ENCODE measurements around the gene PXMP2. TPM values are rescaled to one million over a fixed set of nuclear protein-coding genes. Genes with fewer than 3 reads are reported as not detected.

The PXMP2 gene
- total RNA-seq, 1 donor from 2014 or later = 36.5 TPM

DNA sequence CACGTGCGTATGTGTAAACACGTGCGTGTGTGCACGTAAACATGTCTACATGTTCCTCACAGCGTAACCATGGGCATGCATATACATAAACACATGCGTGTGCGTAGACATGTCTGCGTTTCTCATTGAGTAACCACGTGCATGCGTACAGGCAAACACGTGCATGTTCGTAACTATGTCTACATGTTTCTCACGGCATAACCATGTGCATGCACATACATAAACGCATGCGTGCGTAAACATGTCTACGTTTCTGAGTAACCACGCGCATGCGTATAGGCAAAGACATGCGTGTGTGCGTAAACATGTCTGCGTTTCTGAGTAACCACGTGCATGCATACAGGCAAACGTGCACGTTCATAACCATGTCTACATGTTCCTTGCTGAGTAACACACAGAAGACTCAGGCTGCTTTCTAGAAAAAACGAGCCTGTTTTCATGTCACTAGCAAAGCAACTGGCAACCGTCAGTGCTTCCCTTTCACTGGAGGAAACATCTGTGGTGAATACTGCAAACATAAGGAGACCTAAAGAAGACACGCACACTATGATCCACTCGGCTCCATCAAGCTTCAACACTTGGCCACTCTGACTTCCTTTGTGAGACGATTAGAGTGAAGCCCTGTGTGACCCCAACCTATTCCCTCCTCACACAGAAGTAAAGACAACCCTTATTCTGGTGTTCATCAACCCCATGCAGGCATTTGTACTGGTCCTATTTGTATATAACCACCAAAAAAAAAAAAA, 29.1 kb upstream of the PXMP2 start:
- intact Hi-C loops (cut with DNase I) = no loop called here
- no peak for DNase-seq (ENCODE audit: low spot score)

DNA sequence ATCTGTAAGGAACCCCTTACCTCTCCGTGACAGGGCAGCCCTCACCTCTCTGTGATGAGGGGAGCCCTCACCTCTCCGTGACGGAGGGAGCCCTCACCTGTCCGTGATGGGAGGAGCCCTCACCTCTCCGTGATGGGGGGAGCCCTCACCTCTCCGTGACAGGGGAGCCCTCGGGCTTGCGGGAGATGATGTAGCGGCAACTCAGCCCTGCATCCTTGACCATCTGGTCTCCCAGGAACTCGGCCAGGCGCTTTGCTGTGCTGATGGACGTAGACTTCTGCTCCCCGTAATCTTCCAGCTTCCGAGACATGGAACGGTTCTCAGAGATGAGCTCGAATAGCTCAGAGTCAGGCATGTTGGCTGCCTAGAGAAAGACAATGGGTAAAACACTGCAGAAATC, 28.2 kb upstream of the PXMP2 start:
- DNase-seq (ENCODE audit: low spot score) = no peak
- intact Hi-C loops (cut with DNase I) = no loop called here

DNA sequence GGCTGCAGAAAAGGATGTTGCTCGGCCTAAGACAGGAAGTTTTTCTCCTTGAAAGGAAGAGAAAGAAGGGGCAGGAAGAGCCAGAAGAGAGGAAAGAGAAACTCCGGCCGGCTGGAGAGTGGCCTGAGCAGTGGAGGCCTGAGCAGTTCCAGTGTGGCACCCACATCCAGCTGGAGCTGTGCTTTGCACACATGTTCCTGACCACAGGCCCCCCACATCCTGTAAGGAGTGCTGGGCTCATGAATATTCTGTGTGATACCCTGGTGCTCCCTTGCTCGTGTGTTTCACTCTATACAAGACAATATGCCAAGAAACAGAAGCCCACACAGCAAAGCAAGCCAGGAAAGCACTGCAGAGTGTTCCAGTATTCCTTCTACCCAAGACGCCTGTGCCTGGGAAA, 27.3 kb upstream of the PXMP2 start:
- DNase-seq (ENCODE audit: low spot score) = no peak
- intact Hi-C loops (cut with DNase I) = no loop called here

DNA sequence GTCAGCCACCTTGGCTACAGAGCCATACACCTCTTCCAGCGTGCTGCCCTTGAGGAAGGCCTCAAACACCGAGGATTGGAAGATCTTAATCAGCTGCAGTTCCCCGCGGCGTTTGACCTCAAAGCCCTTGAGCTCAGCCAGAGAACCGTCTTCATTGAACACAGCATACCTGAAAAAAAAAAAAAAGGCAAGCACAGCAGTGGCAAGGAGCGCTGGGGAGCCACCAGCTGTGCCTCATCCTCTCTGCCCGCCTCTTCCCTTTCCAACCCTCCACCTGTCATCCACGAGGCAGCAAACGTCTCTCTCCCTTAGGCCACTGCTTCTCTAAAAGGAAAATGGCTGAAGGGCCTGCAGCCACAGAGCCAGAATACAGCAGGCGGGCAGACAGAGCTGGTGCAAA, 26.4 kb upstream of the PXMP2 start:
- intact Hi-C loops (cut with DNase I) = no loop called here
- DNase-seq (ENCODE audit: low spot score) = no peak

DNA sequence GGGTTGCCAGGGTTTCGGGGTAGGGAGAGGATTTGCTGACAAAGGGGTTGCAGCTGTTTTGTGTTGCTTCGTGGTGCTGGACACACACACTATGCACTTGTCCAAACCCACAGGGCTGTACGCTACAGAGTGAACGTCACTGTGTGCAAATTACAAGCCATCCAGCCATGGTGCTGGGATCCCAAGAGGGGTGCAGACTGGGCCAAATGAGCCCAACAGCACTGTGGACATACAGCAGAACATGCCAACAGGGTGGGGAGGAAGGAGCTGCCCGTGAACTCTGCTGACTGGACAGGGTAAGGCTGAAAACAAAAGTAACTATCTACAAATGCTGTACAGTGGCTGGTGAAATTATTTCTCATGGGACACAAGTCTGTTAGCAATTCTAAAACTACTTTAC, 25.4 kb upstream of the PXMP2 start:
- intact Hi-C loops (cut with DNase I) = no loop called here

DNA sequence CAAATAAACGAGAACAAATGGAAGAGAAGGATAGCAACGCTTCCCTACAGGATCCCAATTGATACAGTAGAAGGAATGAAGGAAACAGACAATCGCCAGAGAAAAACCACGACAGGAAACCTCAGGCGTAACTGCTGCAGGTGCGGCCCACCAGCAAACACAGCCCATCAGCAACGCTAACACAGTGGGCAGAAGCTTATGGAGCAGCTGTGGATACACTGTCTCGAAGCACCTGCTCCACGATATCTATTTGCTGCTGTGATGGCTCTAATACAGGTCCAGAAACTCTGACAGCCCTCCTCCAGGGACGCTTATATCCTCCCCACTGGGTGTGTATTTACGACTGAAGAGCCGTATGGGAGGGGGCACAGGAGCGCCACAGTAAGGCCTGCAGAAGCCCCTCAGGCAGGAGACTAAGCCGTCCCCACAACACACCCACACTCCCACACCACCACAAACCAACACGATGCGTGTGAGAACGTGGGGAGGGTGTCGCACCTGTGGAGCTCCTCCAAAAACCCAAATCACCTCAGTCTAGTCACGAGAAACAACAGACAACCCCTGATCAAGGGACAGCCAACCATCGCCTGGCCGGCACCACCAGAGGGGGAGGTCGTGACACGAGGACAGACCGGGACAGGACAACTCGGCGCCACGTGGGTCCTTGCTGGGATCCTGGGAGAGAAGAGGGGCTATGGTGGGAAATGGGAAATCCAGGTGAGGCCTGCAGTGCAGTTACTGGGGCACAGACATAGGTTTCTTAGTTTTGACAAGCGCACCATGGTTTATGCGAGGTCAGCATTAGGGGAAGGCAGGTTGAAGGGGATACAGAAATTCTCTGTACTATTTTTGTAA, 24.3 kb upstream of the PXMP2 start:
- intact Hi-C loops (cut with DNase I) = no loop called here
- no peak for DNase-seq (ENCODE audit: low spot score)

More for the DNA sequence above, 25.4 kb upstream of the PXMP2 start:
- no peak for DNase-seq (ENCODE audit: low spot score)

DNA sequence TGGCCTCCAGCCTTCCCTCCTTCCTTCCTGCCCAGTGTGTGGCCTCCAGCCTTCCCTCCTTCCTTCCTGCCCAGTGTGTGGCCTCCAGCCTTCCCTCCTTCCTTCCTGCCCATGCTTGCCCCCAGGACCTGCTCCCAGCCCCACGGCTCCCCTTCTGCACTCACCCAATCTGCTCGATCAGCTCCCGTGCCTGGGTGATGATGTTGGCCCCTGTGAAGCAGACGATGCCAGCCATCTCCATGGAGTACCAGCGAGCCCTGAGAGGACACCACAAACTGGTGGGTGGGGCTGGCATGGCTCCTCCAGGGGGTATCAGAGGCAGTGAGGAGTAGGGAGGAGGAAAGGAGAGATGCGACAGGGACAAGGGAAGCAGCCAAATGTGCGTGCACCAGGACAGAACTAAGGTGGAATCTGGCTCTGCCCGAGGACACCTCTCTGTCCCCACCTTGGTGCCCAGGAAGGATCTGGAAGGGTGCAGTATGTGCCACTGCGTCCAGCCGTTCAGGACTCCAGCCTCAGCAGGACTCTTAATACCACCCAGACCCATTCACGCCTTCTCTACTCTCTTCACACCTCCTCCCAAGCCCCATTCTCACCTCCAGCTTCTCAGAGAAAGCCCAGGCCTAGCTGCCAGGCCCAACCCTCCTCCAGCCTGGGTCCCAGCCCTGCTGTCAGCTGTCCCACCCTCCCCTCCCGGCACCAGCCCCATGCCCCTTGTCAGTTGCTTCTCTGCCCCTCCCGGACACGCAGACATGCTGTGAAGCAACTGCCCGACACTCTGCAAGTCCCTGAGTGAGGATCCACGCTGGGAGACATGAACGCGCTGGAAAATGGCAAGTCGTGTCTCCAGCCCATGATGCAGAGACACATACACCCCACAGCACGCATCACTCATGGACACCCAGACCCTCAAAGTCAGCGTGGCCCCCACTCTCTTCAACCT, 22.9 kb upstream of the PXMP2 start:
- intact Hi-C loops (cut with DNase I) = no loop called here
- no peak for DNase-seq (ENCODE audit: low spot score)

DNA sequence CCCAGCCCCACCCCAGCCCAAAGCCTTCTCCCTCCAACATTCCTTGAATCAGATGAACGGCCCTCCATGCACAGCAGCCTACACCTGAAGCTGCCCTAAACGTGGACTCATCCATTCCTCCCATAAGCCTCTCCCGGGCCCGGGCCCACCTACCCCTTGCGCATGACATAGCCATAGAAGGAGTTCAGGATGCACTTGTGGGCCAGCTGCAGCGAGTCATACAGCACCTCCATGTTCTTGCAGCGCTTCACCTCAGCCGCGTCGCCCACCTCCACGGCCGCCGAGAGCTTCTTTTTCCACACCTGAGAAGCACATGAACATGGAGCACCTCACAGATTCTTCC, 22.3 kb upstream of the PXMP2 start:
- no peak for DNase-seq (ENCODE audit: low spot score)
- intact Hi-C loops (cut with DNase I) = no loop called here

DNA sequence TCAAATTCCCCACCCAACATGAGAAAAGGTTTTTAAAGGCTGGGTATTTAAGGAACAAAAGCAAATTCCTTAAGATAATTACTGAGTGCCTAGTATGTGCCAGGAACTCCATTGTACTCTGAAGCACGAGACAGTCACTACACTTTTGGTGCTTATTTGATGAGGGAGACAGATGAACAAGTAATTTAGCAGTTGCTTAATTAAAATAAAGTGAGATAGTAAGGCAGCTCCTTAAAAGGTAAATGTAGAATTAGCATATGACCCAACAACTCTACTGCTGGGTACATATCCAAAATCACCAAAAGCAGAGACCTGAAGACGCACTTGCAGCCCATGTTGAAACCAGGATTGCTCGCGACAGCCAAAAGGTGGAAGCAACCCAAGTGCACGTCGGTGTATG, 21.6 kb upstream of the PXMP2 start:
- DNase-seq (ENCODE audit: low spot score) = no peak
- intact Hi-C loops (cut with DNase I) = no loop called here

DNA sequence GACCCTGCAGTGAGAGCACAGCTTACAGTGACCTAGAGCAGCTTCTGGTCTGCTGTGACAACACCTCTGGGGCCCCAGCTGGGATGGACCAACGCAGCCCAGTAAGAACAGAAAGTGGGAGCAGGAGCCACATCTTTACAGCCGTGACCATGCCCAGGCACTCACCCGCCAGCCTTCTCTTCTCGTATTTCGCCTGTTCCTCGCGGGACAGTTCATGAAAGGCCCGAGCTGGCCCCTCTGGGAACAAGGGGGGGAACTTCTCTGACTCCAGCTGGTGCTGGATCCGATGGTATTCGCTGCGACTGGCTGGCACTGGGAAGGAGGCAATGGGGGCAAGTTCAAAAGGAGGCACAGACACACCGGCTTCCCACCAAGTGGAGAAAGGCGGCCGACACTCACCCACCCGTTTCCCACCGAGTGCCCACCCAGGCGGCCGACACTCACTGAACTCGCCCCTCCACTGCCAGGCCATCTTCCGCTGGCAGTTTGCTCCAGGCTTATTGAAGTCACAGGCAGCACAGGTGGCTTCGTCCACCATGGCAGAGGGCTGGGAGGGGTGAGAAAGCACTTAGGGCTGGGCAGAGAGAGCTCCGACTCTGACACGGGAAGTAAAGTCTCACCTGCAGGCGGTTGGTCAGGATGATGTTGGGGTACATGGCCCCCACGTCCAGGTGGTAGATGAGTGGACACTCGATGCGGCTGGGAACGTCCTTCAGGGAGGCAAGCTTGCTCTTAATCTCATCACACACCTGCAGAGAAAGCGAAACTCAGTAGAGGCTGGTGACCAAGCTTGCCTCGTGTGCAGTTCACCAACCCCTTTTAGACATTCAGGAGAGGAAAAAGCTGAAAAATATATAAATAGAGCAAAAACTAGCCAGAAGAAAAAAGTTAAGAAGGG, 18.9 kb upstream of the PXMP2 start:
- DNase-seq (ENCODE audit: low spot score) = no peak

DNA sequence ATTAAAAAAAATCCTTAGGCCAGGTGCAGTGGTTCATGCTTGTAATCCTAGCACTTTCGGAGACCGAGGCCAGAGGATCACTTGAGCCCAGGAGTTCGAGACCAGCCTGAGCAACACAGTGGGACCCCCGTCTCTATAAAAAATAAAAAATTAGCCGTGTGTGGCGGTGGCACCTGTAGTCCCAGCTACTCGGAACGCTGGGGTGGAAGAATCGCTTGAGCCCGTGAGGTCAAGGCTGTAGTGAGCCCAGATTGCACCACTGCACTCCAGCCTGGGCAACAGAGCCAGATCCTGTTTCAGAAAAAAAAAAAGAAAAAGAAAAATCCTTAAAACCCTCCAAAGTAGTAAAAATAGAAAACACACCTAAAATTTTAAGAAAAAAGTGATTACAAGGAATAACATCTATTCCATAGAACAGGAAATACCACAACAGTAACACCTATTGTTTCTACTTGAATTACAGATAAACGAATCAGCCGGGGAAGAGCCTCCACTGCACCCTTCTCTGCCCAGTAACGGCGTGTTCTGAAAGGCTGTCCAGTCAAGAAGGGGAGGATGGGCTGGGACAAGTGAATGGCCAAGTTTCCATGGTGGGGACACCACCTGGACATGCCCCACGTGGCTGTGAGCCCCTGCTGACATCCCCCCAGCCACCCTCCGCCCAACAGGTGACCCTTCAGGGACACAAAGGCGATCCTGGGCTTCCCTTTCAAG, 18.1 kb upstream of the PXMP2 start:
- intact Hi-C loops (cut with DNase I) = no loop called here
- DNase-seq (ENCODE audit: low spot score) = no peak

More for the DNA sequence above, 18.9 kb upstream of the PXMP2 start:
- intact Hi-C loops (cut with DNase I) = no loop called here

DNA sequence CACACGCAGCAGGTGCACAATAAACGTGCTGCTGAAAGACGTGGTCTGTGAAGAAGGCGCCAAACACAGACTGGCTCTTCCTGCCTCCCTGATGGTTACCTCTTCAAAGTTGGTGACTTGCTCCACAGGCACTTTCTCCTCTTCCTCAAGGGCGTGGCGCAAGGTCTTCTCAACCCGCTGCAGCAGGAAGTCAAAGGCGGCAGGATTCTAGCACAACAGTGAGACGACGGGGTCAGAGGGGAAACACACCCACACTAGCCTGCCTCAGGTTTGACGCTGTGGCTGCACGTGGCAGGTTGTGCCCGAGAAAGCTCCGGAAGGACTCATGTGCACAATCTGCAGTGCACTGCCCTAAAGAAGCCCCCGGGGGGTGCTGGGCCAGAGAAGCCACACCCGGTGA, 15.3 kb upstream of the PXMP2 start:
- no peak for DNase-seq (ENCODE audit: low spot score)
- intact Hi-C loops (cut with DNase I) = no loop called here

DNA sequence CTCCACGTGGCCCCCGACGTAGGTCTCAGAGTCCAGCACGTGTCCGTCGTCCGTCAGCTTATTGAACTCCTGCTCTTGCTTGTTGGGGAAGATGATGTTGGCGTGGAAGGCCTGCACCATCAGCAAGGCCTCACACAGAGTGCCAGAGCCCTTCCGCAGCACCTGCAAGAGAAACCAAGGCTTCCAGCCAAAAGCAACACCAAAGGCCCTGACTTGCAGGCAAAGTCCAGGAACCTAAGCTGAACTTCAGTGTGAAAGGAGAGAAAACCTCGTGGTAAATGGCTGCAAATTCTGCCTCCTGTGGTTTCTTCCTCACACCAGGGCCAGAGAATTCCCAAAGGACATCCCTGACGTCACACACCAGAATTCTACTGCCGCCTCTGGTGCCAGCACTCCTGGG, 14.7 kb upstream of the PXMP2 start:
- intact Hi-C loops (cut with DNase I) = no loop called here
- no peak for DNase-seq (ENCODE audit: low spot score)

DNA sequence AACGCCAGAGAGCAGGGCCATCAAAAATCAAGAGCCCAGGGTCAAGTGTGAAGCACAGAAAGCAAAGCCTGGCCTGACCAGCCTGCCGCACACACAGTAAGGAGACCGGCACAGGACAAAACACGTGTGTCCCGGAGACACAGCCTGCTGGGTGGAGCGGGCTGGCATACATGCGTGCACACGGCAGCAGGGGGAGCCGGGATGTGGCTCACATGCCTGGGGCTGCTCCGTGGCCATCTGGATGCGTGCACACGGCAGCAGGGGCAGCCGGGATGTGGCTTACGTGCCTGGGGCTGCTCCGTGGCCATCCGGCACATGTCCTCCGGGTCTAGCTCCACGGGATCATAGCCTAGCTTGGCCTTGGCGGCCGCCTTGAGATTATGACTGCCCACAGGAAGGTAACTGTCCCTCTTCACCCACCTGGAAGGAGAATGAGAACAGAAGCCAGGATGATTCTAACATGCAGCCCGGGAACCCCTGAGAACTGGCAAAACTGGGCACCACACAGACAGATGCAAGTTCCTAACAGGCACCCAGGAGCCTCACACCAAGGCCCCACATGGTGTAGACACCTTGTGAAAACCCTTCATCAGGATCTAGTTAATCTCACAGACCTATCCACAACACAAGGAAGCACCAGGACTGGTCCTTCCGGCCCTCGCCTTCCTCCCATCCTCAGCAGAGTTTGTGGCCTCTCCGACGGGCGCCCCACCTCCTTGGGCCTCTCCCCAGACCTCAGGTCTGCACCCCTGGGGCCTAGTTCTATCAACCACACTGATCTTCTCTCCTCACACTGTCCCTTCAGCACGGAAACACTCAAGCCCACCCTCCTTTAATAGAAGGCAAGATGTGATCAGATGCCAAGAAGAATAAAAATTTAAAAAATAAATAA, 13.9 kb upstream of the PXMP2 start:
- no peak for DNase-seq (ENCODE audit: low spot score)
- intact Hi-C loops (cut with DNase I) = no loop called here

DNA sequence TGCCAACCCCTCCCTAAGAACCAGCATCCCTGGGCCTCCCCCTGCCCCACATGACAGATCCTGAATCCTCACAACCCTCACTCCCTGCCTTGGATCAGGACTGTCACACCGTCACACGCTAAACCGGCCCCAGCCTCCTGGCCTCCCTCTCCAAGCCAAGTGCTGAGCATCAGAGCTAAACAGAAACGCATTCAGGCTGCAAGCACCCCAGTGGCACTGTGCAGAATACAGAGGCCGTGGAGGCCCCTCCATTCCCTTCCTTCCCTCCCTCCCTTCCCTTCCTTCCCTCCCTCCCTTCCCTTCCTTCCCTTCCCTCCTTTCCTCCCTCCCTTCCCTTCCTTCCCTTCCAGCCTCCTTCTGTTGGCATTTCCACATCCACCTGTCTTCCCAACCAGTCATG, 12.8 kb upstream of the PXMP2 start:
- intact Hi-C loops (cut with DNase I) = no loop called here
- no peak for DNase-seq (ENCODE audit: low spot score)

DNA sequence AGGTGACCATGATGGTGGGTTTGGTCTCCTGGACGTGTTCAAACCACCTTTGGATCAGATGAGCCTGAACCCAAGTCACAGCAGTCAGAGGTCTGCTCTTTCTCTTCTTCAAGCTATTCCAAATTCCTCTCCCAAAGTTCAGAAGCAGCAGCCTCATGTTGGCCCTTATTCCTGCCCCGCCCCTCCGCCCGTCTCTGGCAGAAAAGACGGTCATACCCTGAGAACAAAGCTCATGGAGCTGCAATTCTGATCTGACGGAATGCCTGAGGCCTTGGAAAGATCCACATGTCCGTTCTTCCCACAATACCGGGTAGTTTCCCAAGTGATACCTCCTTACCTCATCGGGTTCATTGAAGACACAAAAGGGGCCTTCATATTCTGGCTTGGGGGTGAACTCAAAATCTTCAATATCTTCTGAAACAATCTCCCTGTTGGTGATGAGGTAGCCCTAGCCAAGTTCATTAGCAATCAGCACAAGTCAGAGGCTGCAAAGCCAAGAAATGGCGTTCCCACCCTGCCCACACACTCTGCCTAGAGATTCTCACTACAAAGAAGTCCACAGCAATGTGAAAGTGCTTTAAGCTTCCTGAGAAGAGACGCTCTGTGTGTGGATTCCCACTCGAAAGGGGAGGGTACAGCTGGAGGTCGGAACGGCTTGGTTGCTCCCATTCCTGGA, 11.5 kb upstream of the PXMP2 start:
- no peak for DNase-seq (ENCODE audit: low spot score)
- intact Hi-C loops (cut with DNase I) = no loop called here

DNA sequence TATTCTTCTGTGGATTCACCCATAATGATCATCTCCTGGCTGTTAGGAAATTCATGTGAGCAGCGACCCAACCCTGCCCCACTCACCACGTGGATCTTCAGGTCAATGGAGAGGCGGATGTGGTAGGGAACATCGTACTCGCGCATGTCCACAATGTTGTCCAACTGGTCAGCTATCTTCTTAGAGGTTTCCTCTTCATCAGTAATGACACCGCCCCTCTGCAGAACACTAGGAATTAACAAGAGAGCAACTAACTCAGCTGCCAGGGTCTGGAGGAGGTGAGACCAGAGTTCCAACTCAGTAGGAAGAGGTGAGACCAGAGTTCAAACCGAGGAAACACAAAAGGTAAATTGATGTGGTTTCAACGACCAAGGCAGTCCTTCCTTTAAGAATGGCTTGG, 9.9 kb upstream of the PXMP2 start:
- no peak for DNase-seq (ENCODE audit: low spot score)
- intact Hi-C loops (cut with DNase I) = no loop called here

Data from cardiac septum (tissue), 1 donor.